CD4-positive, alpha-beta T cell treated with Interferon gamma for 1 hour (primary cell): Measurements from ENCODE around the gene NXPE1.
"Not testable (repeated sequence)": the region's sequence is repeated elsewhere in the genome, so short reads cannot be mapped to it uniquely, and the experiment has no call there.

Source experiments
- DNase-seq: peaks from one replicate; pipeline ENCODE4 v3.0.0-alpha.2; 2020

Gene NXPE1

DNA sequence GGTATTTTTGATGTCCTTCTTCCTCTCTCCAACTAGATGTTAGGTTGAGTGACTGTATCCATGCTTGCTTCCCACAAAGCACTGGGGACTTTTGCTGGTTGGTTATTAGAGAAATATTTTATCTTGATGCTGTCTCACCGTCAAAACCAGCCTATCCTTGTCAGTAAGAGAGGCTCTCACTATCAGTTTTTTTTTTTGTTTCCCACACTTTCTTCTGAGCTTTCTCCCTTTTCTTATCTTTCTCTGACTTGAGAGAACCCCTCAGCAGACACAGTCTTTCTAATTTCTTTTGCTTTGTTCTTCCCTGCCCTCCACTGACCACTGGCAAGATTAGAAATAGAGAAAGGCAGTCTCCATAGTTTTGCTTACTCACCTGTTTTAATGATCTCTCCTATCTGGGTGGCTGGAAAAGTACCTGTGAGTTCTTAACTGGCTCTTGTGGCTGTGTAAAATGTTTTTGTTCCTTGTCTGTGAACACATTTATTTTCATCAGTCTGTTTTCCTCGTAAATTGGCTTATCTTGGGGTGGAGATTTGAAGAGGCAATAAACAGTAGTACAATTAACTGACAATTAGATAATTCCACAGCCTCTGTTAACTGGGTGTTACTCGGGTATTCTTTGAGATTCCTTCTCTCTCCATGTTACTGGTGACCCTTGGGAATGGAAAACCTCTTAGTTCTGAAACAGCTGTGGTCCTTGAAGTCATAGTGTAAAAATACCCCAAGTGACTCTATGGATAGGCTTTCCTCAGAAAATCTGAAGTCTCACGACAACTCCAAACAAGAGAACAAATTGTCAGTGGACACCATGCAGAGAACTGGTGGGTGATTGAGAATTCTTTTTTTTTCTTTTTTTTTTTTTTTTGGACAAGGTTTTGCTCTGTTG, at the start of gene NXPE1:
TSS of gene NXPE1 (minus strand) at position 457 of the 886 bp plus-strand sequence. CDS start 8,680 bp downstream, outside the sequence.
- DNase-seq = no peak

DNA sequence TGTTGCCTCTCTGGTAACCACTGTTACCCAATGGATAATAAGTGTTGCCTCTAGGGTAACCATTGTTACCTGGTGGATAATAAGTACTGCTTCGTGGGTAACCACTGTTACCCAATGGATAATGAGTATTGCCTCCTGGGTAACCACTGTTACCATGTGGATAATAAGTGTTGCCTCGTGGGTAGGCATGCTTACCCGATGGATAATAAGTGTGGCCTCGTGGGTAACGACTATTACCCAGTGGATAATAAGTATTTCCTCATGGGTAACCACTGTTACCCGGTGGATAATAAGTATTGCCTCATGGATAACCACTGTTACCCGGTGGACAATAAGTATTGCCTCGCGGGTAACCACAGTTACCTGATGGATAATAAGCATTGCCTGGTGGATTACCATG, 49.7 kb upstream of the NXPE1 start:
- no peak for DNase-seq

DNA sequence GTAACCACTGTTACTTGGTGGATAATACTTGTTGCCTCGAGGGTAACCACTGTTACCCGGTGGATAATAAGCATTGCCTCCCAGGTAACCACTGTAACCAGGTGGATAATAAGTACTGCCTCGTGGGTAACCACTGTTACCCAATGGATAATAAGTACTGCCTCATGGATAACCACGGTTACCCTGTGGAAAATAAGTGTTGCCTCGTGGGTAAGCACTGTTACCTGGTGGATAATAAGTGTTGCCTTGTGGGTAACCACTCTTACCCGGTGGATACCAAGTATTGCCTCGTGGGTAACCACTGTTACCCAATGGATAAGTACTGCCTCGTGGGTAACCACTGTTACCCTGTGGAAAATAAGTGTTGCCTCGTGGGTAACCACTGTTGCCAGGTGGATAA, 48.9 kb upstream of the NXPE1 start:
- not testable (repeated sequence) for DNase-seq

DNA sequence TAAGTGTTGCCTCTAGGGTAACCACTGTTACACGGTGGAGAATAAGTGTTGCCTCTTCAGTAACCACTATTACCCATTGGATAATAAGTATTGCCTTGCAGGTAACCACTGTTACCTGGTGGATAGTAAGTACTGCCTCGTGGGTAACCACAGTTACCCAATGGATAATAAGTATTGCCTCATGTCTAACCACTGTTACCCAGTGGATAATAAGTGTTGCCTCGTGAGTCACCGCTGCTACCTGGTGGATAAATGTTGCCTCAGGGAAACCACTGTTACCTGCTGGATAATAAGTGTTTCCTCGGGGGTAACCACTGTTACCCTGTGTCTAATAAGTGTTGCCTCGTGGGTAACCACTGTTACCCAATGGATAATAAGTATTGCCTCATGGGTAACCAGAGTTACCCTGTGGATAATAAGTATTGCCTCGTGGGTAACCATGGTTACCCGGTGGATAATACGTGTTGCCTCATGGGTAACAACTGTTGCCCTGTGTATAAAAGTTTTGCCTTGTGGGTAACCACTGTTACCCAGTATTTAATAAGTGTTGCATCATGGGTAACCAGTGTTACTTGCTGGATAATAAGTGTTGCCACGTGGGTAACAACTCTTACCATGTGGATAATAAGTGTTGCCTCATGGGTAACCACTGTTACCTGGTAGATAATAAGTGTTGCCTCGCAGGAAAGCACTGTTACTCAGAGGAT, 48.2 kb upstream of the NXPE1 start:
- no peak for DNase-seq

DNA sequence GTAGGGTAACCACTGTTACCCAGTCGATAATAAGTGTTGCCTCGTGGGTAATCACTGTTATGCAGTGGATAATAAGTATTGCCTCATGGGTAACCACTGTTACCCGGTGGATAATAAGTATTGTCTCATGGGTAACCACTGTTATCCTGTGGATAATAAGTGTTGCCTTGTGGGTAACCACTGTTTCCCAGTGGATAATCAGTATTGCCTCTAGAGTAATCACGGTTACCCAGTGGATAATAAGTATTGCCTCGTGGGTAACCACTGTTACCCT, 47.1 kb upstream of the NXPE1 start:
- not testable (repeated sequence) for DNase-seq

DNA sequence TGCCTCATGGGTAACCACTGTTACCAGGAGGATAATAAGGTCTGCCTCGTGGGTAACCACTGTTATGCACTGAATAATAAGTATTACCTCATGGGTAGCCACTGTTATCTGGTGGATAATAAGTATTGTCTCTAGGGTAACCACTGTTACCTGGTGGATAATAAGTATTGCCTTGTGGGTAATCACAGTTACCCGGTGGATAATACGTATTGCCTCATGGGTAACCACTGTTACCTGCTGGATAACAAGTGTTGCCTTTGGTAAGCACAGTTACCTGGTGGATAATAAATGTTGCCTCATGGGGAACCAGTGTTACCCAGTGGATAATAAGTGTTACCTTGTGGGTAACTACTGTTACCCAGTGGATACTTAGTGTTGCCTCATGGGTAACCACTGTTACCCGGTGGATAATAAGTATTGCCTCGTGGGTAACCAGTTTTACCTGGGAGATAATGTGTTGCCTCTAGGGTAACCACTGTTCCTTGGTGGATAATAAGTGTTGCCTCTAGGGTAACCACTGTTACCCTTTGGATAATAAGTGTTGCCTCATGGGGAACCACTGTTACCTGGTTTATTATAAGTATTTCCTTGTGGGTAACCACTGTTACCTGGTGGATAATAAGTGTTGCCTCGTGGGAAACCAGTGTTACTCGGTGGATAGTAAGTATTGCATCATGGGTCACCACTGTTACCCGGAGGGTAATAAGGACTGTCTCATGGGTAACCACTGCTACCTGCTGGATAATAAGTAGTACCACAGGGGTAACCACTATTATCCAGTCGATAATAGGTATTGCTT, 46.5 kb upstream of the NXPE1 start:
- no peak for DNase-seq

DNA sequence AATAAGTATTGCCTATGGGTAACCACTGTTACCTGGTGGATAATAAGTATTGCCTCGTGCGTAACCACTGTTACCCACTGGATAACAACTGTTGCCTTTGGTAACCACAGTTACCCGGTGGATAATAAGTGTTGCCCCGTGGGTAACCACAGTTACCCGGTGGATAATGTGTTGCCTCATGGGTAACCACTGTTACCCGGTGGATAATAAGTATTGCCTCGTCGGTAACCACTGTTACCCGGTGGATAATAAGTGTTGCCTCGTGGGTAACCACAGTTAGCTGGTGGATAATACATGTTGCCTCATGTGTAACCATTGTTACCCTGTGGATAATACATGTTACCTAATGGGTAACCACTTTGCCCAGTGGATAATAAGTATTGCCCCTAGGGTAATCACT, 45.7 kb upstream of the NXPE1 start:
- DNase-seq = no peak

DNA sequence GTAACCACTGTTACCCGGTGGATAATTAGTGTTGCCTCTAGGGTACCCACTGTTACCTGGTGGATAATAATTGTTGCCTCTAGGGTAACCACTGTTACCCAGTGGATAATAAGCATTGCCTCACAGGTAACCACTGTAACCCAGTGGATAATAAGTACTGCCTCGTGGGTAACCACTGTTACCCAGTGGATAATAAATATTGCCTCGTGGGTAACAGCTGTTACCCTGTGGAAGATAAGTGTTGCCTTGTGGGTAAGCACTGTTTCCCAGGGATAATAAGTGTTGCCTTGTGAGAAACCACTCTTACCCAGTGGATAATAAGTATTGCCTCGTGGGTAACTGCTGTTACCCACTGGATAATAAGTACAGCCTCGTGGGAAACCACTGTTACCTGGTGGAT, 45.2 kb upstream of the NXPE1 start:
- DNase-seq = no peak

DNA sequence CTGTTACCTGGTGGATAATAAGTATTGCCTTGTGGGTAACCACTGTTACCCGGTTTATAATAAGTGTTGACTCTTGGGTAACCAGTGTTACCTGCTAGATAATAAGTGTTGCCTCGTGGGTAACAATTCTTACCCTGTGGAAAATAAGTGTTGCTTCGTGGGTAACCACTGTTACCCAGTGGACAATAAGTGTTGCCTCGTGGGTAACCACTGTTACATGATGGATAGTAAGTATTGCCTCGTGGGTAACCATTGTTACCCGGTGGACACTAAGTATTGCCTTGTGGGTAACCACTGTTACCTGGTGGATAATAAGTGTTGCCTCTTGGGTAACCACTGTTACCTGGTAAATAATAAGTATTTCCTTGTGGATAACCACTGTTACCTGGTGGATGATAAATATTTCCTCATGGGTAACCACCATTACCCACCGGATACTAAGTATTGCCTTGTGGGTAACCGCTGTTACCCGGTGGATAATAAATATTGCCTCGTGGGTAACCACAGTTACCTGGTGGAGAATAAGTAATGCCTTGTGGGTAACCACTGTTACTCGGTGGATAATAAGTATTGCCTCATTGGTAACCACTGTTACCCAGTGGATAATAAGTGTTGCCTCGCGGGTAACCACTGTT, 44.6 kb upstream of the NXPE1 start:
- DNase-seq = no peak

DNA sequence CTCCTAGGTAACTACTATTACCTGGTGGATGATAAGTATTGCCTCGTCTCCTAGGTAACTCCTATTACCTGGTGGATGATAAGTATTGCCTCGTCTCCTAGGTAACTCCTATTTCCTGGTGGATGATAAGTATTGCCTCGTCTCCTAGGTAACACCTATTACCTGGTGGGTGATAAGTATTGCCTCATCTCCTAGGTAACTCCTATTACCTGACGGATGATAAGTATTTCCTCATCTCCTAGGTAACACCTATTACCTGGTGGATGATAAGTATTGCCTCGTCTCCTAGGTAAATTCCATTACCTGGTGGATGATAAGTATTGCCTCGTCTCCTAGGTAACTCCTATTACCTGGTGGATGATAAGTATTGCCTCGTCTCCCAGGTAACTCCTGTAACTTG, 43.5 kb upstream of the NXPE1 start:
- not testable (repeated sequence) for DNase-seq

DNA sequence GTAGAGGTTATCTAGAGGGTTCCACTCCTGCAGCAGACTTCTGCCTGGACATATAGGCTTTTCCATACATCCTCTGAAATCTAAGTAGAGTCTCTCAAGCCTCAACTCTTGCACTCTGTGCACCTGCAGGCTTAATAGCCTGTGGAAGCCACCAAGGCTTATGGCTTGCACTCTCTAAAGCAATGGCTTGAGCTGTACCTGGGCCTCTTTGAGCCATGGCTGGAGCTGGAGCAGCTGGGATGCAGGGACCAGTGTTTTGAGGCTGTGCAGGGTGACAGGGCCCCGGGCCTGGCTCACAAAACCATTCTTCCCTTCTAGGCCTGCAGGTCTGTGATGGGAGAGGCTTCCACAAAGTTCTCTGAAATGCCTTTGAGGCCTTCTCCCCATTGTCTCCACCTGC, 38.8 kb upstream of the NXPE1 start:
- DNase-seq = no peak

DNA sequence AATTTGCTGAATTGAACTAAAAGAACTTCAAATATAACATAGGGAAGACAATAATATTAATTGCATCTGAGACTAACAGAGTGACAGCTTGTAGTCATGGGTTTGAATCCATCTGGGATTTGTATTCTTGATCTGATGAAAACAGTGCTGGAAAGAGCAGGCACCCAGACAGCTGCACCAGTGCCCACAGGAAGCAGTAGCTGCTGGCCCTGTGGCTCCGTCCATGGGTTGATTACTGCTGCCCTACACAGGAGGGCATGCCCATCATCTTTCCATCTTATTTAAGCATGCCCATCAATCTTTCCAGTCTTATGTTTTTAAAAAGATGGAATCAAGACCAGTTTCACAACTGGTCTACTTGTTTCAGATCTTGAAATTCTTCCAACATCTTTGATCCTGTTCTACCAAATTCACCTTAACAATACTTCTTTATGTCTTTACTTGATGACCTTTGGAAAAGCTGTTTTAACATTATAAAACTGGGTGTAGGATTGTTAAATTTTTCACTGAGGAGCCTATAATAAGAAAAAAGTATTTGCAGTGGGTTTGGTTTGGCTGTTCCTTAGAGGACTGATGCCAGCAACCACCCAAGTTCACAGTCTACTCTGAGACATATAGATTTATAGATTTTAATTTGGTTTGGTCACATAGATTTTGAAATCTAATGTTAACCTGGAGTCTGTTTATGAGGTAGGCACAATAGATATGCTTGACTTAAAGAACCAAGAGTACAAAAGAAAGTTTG, 36.7 kb upstream of the NXPE1 start:
- DNase-seq = no peak

DNA sequence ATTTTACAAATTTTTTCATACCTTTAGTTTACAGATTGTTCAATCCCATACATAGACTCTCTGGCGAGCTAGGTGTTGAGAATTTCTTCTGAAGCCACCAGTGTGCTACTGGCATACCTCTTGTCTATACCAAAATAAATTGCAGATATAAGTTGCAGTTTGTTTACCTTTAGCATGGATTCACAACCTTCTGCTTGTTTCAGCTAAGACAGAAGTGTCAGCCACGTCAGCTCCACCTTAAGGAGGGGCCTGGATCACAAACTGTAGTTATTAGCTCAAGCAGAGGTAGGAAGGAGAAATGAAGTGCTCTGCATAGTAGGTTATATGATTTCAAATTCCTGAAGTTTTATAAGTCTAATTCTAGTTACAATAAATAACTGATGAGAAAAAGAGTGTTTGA, 35.9 kb upstream of the NXPE1 start, which contains the start of gene NXPE4:
TSS of gene NXPE4 (minus strand) at position 216 of the 400 bp plus-strand sequence. CDS start 1,027 bp downstream, outside the sequence.
- no peak for DNase-seq

DNA sequence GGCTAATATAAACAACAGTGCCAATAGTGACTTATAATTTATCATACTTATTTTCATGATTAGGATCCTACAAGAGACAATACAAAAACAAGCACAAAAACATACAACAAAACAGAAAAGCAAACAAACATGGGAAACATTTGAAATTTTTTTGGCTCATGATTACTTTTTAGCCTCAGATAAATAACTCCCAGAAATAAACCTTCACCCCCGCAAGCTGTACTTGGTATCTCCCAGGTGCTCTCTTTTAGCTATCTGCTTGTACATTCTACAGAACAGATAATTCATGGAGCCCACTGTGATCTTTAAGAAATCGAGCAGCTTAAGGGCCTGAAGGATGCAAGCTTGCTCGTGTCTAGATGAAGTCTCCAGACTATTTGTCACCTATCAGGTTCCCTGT, 35.0 kb upstream of the NXPE1 start:
- no peak for DNase-seq

DNA sequence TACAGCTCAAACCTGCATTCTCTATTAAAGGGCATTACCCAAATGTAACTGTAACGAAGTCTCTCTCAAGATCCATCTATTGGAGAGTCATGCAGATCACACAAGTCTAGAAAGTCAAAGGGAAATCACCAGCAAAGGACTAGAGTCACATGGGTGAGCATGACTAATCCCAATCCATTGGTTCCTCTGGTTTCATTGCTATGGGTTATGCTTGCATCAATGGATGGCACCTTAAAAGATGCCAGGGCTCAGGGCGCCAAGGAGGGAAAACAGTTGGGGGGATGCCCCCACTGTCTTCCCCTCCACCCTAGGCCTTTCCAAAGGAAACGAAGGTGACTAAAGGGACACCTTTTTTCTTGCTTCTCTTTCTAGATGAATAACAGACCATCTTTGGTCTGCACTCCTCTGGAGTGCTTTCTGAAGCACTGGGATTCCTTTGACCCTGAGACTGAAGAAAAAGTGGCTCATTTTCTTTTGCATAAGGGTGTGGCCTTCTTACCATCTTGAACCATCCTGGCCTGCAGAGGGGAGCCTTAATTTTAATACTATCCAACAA, 27.8 kb upstream of the NXPE1 start:
- no peak for DNase-seq

DNA sequence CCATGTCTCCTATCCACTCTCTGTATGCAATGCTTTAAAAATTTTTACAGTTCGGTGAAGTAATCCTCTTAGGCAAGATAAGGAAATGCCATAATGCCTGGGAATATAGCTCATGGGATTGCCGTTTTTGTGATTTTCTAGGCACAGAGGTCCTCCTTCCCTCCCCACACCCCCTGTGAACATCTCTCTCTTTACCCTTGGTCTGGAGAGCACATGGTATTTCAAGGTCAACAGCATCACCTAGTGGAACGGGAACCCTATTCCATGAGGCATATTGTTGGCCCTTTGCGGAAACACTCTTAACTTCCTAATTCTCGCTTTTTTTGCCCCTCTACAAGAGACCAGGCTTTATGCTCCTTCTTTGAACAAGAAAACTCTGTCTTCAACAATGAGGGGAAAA, 27.1 kb upstream of the NXPE1 start:
- no peak for DNase-seq

DNA sequence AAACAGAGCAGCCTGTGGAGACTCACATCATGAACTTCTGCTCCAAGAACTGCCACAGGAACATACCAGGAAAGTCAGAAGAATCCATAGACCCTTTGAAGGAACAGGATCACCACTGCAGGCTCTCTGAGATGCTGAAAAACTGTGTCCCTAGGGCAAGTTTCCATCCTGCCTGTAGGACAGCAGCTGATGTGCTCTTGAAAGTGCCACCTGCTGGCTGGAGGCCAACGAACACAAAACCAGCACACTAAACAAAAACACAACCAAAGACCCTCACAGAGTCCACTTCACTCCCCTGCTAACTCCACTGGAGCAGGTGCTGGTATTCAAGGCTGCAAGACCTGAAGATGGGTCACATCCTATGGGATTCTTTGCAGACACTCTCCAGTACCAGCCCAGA, 12.0 kb upstream of the NXPE1 start:
- DNase-seq = no peak

DNA sequence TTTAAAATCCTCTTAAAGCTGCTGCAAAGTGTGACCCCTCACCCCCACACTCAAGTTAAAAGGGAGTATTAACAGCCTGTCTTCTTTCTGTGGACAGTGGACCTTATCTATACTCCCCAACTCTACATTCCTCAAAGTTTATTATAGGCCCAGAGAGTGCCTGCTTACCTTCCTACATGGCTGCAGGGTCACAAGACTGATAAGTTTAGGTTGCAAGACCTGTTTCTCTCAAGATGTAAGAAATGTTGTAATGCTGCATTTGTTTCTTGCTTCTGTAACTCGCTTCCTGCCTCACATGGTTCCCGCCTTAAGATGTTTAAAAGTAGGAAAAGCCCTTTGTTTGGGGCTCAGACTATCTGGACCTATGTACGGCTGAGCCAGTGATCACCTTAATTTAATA, 10.1 kb upstream of the NXPE1 start:
- no peak for DNase-seq

DNA sequence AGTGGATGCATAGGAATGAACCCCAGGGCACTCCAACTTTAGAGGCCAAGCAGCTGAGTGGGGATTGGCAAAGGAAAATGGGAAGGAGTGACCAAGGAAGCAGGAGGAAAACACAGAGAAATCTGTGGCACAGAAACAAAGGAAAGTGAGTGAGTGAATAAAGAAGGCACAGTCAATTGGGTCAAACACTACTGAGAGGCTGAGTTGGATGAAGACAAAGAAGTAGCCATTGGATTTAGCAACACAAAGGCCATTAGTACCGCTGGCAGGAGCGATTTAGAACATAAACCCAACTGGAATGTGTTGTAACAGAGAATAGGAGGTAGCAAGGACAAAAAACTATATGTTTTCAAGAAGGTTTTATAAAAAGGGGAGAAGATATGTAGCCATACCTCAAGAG, 6.6 kb upstream of the NXPE1 start:
- DNase-seq = no peak

DNA sequence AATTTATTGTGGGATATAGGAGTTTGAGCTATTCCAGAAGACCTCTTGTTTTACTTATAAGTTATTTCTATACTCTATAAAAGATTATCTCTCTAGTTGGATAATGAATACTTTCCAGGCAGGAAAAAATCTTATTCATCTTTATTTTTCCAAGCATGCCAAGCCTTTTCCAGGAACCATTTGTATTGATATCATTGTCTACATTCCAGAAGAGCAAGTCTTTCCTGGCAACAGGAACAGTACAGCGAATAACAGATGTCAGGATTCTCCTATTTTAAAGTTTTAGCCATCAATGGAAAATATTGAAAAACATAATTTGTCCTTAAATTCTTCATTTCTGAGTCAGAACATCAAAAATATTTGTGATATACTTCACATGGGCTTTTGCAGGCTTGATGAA, 5.2 kb upstream of the NXPE1 start:
- no peak for DNase-seq

DNA sequence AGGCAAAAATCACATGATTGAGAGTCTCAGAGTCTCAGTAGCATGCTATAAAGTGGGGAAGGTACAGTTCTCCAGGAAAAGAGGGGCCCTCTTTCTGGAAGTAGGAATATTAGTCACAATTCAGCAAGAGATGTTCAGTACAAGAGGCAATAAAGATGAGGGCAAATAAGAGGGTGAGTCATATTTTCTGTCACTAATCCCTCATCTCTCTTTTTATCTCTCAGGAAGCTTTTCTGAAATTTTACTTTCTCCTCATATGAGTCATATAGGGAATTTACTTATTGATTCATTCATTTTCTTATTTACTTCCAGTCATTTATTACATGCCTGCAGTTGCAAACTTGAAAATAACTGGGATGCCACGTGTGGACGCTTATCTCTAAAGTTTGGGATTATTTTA, 3.4 kb upstream of the NXPE1 start:
- DNase-seq = no peak
